K562 (cell line): Measurements from ENCODE around the gene SOWAHA. TPM values are rescaled to one million over a fixed set of nuclear protein-coding genes. Genes with fewer than 3 reads are reported as not detected.
A peak's percentile ranks its signal among the peaks of the same experiment; 100 is the strongest.

Source experiments
- ARID1B ChIP-seq: fragments of 450-650 bp; IDR thresholded peaks from 2 replicates; pipeline ENCODE4 v1.6.1; 2016; ENCODE audit warnings: antibody characterized with exemption, mild to moderate bottlenecking, inconsistent platforms
- CAMTA2 ChIP-seq: fragments of 250-450 bp; sonication (Bioruptor Pico); conservative IDR thresholded peaks from 2 replicates; pipeline ENCODE4 v1.5.1; 2022
- CSDE1 ChIP-seq, 2 experiments: fragments of 450-650 bp; IDR thresholded peaks; 2 replicates each; pipeline ENCODE4 v1.6.1; 2016; ENCODE audit warnings: mild to moderate bottlenecking in 1 of 2
- FOXA1 ChIP-seq: fragments of 450-650 bp; IDR thresholded peaks from 2 replicates; pipeline ENCODE4 v1.6.1; 2016; ENCODE audit warnings: mild to moderate bottlenecking, borderline replicate concordance
- LARP7 ChIP-seq: fragments of 450-650 bp; IDR thresholded peaks from 2 replicates; pipeline ENCODE4 v1.6.1; 2016
- MAFF ChIP-seq: IDR thresholded peaks from 2 replicates; pipeline ENCODE4 v1.6.1; 2012; ENCODE audit warnings: low read length, improper control_type of control experiment
- PRMT5 ChIP-seq: sonication (generic); formaldehyde crosslinking; IDR thresholded peaks from 2 replicates; pipeline ENCODE4 v1.5.0; 2020; ENCODE audit warnings: missing genetic modification reagents
- RFX5 ChIP-seq: IDR thresholded peaks from 2 replicates; pipeline ENCODE4 v1.6.1; 2011; ENCODE audit warnings: low read depth, mild to moderate bottlenecking, improper control_type of control experiment, low read length
- SETDB1 ChIP-seq: IDR thresholded peaks from one replicate; pipeline ENCODE4 v1.6.1; 2012; ENCODE audit warnings: low read length, control low read depth, inconsistent platforms
- SMC3 ChIP-seq: conservative IDR thresholded peaks from 2 replicates; pipeline ENCODE4 v1.6.1; 2011; ENCODE audit warnings: low read depth, low read length, improper control_type of control experiment; ENCODE audit not compliant: insufficient read depth
- ZNF311 ChIP-seq: fragments of 250-450 bp; sonication (Bioruptor Pico); IDR thresholded peaks from 2 replicates; pipeline ENCODE4 v1.4.0; 2020; ENCODE audit warnings: mild to moderate bottlenecking, moderate library complexity
- ZNF444 ChIP-seq: fragments of 250-450 bp; sonication (Bioruptor Pico); IDR thresholded peaks from 2 replicates; pipeline ENCODE4 v1.4.0; 2020; ENCODE audit warnings: mild to moderate bottlenecking, moderate library complexity
- ZNF696 ChIP-seq: fragments of 250-450 bp; sonication (Bioruptor Pico); conservative IDR thresholded peaks from 2 replicates; pipeline ENCODE4 v1.4.0; 2020; ENCODE audit warnings: mild to moderate bottlenecking, moderate library complexity
- polyA plus RNA-seq, 8 experiments: library from polyadenylated mRNA; depleted of rRNA in 4 of 8; stranded (reverse) in 5 of 8; unstranded in 3 of 8; fragments of >200 nt; fragmentation: Nextera tagmentation in 2 of 8; fragmentation: Illumina TruSeq in 1 of 8; extraction: Ambion mirVana in 2 of 8; extraction: Trizol in 1 of 8; gene quantifications; 2 replicates each; pipeline versions ENCODE4 v1.2.1 to v1.2.3, GENCODE V29; 2011 to 2014; ENCODE audit warnings: inconsistent platforms in 1 of 8, missing spikeins in 1 of 8
- total RNA-seq, 7 experiments: library from RNA; depleted of rRNA in 6 of 7; stranded (reverse); fragments of >200 nt in 6 of 7; fragmentation: Illumina TruSeq in 2 of 7; extraction: Trizol in 2 of 7; gene quantifications; 2 replicates each; pipeline versions ENCODE4 v1.2.1 to v1.2.3, GENCODE V29; 2011 to 2021; ENCODE audit warnings: low replicate concordance in 1 of 7
- TF ChIP-seq, protein P1 (sequence below), 2 experiments: fragments of 450-650 bp in 1 of 2; sonication (generic) in 1 of 2; formaldehyde crosslinking; conservative IDR thresholded peaks; 2 replicates each; pipeline versions ENCODE4 v1.4.0 to v1.8.1; 2020 to 2022; ENCODE audit warnings: mild to moderate bottlenecking in 1 of 2, missing genetic modification reagents in 1 of 2
- TF ChIP-seq, protein P2 (sequence below): sonication (generic); formaldehyde crosslinking; IDR thresholded peaks from 2 replicates; pipeline ENCODE4 v1.8.1; 2023; ENCODE audit warnings: mild to moderate bottlenecking, missing genetic modification reagents
- TF ChIP-seq, protein P3 (sequence below): fragments of 450-650 bp; conservative IDR thresholded peaks from 2 replicates; pipeline ENCODE4 v1.6.1; 2016; ENCODE audit warnings: missing genetic modification characterization, low read depth, mild to moderate bottlenecking, control low read depth, missing compliant biosample characterization
- TF ChIP-seq, protein P4 (sequence below), 2 experiments: fragments of 450-650 bp in 1 of 2; IDR thresholded peaks; 2 replicates each; pipeline ENCODE4 v1.6.1; 2011 to 2017; ENCODE audit warnings: low read depth in 2 of 2, antibody characterized with exemption in 1 of 2, borderline replicate concordance in 1 of 2, low read length in 1 of 2, mild to moderate bottlenecking in 1 of 2, mixed read lengths in 1 of 2; ENCODE audit not compliant: control insufficient read depth in 1 of 2

SOWAHA gene
- total and polyA plus RNA-seq, 9 of the 15 experiments (the other 6 are each of a cell fraction or from before 2014, with no cell fraction given): not detected

DNA sequence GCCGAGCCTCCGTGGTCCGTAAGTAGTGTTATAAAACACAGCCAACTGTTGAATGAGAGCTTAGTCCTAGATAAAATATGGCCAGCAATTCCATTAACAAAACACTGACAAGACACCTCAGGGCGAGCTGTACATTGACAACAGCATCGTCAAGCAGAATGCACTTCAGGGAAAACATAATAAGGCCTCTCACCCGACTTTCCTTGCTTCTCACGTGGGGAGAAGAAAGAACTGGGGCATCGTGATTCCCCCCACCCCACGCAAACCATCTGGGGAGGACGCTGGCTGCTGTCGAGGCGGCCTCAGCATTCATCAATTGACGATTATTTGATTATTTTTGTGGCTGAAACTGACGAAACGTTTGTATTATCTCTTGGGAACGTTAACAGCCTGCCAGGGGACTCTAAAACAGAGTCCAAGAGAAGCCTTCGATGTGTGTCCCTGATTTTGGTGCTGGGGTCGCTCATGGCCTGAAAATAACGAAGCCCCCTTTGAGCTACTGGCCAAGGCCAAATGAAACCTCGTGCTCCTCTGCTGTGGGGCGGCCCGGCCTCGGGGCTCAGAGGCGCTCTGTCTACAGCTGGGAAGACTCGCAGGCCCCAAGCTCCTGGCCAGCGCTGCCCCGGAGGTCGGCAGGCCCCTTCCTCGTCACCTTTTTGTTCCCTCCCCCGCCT is 52.7 kb downstream of the SOWAHA start (continued):
- TF ChIP-seq PRMT5 (CRISPR knock-in tag): no peak
- TF ChIP-seq, protein P1, sequence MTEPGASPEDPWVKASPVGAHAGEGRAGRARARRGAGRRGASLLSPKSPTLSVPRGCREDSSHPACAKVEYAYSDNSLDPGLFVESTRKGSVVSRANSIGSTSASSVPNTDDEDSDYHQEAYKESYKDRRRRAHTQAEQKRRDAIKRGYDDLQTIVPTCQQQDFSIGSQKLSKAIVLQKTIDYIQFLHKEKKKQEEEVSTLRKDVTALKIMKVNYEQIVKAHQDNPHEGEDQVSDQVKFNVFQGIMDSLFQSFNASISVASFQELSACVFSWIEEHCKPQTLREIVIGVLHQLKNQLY (CRISPR knock-in tag; conservative IDR thresholded peaks at IDR 0.05): 0 out of 4 replicates have a peak, but pooled peaks of 1 of the 2 experiments have one; percentile 39
- TF ChIP-seq MAFF: no peak
- TF ChIP-seq SETDB1: no peak
- TF ChIP-seq CSDE1 (IDR thresholded peaks at IDR 0.05): no peak
- TF ChIP-seq LARP7: 0 out of 2 replicates have a peak, but pooled peaks have one; percentile 24
- TF ChIP-seq, protein P2, sequence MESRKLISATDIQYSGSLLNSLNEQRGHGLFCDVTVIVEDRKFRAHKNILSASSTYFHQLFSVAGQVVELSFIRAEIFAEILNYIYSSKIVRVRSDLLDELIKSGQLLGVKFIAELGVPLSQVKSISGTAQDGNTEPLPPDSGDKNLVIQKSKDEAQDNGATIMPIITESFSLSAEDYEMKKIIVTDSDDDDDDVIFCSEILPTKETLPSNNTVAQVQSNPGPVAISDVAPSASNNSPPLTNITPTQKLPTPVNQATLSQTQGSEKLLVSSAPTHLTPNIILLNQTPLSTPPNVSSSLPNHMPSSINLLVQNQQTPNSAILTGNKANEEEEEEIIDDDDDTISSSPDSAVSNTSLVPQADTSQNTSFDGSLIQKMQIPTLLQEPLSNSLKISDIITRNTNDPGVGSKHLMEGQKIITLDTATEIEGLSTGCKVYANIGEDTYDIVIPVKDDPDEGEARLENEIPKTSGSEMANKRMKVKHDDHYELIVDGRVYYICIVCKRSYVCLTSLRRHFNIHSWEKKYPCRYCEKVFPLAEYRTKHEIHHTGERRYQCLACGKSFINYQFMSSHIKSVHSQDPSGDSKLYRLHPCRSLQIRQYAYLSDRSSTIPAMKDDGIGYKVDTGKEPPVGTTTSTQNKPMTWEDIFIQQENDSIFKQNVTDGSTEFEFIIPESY (CRISPR knock-in tag): peak; percentile 55; the same call in 1 of the 2 replicates
- TF ChIP-seq, protein P3, sequence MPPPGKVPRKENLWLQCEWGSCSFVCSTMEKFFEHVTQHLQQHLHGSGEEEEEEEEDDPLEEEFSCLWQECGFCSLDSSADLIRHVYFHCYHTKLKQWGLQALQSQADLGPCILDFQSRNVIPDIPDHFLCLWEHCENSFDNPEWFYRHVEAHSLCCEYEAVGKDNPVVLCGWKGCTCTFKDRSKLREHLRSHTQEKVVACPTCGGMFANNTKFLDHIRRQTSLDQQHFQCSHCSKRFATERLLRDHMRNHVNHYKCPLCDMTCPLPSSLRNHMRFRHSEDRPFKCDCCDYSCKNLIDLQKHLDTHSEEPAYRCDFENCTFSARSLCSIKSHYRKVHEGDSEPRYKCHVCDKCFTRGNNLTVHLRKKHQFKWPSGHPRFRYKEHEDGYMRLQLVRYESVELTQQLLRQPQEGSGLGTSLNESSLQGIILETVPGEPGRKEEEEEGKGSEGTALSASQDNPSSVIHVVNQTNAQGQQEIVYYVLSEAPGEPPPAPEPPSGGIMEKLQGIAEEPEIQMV (tag): no peak
- TF ChIP-seq, protein P4, sequence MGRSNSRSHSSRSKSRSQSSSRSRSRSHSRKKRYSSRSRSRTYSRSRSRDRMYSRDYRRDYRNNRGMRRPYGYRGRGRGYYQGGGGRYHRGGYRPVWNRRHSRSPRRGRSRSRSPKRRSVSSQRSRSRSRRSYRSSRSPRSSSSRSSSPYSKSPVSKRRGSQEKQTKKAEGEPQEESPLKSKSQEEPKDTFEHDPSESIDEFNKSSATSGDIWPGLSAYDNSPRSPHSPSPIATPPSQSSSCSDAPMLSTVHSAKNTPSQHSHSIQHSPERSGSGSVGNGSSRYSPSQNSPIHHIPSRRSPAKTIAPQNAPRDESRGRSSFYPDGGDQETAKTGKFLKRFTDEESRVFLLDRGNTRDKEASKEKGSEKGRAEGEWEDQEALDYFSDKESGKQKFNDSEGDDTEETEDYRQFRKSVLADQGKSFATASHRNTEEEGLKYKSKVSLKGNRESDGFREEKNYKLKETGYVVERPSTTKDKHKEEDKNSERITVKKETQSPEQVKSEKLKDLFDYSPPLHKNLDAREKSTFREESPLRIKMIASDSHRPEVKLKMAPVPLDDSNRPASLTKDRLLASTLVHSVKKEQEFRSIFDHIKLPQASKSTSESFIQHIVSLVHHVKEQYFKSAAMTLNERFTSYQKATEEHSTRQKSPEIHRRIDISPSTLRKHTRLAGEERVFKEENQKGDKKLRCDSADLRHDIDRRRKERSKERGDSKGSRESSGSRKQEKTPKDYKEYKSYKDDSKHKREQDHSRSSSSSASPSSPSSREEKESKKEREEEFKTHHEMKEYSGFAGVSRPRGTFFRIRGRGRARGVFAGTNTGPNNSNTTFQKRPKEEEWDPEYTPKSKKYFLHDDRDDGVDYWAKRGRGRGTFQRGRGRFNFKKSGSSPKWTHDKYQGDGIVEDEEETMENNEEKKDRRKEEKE (IDR thresholded peaks at IDR 0.05; ENCODE audit: borderline replicate concordance in 1 of 2, control insufficient read depth in 1 of 2, low read depth in 2 of 2, low read length in 1 of 2): no peak
- 0 out of 2 replicates have a peak, but pooled peaks have one; percentile 32 for TF ChIP-seq ZNF444 (CRISPR knock-in tag)
- TF ChIP-seq CAMTA2 (CRISPR knock-in tag): peak; percentile 92
- no peak for TF ChIP-seq ARID1B
- no peak for TF ChIP-seq FOXA1
- TF ChIP-seq SMC3: no peak
- no peak for TF ChIP-seq ZNF696 (CRISPR knock-in tag)
- TF ChIP-seq ZNF311 (CRISPR knock-in tag): no peak; the same call in 1 of the 2 replicates
- no peak for TF ChIP-seq RFX5
